Transverse colon (tissue), 3 donors: Measurements from ENCODE around the gene EVI5.
A peak's percentile ranks its signal among the peaks of the same experiment; 100 is the strongest.

Experiments used
- POLR2A ChIP-seq: fragments of 450-650 bp; IDR thresholded peaks from one replicate; pipeline ENCODE4 v1.6.1; 2016; ENCODE audit warnings: antibody characterized with exemption, mild to moderate bottlenecking, moderate library complexity
- TF ChIP-seq, protein P1 (sequence below), 5 experiments: fragments of 200-600 bp in 3 of 5; fragments of 450-650 bp in 2 of 5; sonication (generic) in 3 of 5; IDR thresholded peaks; 1 replicate in 2 of 5; 2 replicates in 3 of 5; pipeline ENCODE4 v1.5.1; 2016 to 2017; ENCODE audit warnings: antibody characterized with exemption in 5 of 5, inconsistent platforms in 3 of 5, mild to moderate bottlenecking in 2 of 5, moderate library complexity in 1 of 5

DNA sequence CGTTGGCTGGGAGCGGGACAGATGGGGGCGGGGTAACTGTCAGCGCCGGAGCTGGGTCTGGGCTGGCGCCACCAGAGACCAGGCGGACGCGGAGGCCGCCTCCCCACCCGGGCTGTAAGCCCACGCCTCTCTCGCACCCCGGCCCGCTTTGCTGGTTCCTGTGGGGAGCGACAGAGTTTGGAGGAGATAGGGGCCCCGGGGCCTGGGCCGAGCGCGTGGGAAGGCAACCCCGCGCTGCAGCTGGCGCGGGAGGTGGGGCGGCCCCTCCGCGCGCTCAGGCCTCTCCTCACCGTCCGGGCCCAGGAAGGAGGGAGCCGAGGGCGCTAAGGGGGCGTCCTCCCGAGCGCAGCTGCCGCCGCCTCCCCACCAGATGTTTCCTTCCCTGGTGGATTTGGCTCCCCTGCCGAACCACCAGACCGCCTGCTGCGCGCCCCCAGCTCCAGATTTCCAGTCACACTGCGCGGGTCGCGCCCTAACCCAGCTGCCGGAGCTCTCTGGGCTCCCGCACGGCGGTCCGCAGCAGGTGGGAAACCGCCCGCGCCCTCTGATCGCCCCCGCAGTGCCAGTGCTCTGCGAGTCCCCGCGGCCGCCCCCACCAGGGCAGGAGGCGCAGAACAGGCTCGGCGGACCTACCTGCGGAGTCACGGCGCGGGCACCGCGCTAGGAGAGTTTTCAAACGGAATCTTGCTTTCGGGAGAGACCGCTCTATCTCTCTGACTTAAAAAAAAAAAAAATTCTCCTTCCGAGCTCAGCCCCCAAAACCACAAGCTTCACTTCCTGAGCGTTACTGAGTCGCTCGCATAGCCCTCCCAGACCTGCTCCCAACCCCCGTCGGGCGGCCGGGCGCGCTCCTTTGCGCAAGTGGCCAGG lies 299.3 kb downstream of the EVI5 start:
- TF ChIP-seq, protein P1, sequence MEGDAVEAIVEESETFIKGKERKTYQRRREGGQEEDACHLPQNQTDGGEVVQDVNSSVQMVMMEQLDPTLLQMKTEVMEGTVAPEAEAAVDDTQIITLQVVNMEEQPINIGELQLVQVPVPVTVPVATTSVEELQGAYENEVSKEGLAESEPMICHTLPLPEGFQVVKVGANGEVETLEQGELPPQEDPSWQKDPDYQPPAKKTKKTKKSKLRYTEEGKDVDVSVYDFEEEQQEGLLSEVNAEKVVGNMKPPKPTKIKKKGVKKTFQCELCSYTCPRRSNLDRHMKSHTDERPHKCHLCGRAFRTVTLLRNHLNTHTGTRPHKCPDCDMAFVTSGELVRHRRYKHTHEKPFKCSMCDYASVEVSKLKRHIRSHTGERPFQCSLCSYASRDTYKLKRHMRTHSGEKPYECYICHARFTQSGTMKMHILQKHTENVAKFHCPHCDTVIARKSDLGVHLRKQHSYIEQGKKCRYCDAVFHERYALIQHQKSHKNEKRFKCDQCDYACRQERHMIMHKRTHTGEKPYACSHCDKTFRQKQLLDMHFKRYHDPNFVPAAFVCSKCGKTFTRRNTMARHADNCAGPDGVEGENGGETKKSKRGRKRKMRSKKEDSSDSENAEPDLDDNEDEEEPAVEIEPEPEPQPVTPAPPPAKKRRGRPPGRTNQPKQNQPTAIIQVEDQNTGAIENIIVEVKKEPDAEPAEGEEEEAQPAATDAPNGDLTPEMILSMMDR (IDR thresholded peaks at IDR 0.05): peak in 4 of 5 experiments; percentile 27 to 46 (median 38)
- peak; percentile 36 for TF ChIP-seq POLR2A
